Measurements from ENCODE around the gene ZFR.
"Not testable (repeated sequence)": the region's sequence is repeated elsewhere in the genome, so short reads cannot be mapped to it uniquely, and the experiment has no call there.

The ZFR gene

GRCh38 chr5:32403760-32404159, 40.8 kb downstream of the ZFR start:
- no peak for DNase-seq

DNA sequence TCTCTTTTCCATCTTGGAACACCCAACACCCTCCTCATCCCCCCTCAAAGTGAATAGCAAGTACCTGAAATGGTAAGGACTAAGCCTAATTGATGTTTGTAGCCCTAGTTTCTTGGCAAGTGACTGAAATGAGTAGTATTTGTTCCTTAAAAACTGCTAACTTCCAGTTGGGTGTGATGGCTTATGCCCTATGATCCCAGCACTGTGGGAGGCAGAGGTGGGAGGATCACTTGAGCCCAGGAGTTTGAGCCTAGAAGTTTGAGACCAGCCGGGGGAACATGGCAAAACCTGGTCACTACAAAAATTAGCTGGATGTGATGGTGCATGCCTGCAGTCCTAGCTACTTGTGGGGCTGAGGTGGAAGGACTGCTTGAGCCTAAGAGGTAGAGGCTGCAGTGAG, 44.1 kb downstream of the ZFR start:
- no peak for DNase-seq

DNA sequence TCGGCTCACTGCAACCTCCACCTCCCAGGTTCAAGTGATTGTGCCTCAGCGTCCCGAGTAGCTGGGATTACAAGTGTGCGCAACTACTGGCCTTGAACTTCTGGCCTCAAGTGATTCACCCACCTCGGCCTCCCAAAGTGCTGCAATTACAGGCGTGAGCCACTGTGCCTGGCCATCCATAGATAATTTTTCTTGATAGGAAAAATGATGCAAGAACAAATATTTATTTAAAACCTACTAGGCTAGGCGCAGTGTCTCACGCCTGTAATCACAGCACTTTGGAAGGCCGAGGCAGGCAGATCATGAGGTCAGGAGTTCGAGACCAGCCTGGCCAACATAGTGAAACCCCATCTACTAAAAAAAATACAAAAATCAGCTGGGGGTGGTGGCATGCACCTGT, 45.8 kb downstream of the ZFR start:
- not testable (repeated sequence) for DNase-seq

DNA sequence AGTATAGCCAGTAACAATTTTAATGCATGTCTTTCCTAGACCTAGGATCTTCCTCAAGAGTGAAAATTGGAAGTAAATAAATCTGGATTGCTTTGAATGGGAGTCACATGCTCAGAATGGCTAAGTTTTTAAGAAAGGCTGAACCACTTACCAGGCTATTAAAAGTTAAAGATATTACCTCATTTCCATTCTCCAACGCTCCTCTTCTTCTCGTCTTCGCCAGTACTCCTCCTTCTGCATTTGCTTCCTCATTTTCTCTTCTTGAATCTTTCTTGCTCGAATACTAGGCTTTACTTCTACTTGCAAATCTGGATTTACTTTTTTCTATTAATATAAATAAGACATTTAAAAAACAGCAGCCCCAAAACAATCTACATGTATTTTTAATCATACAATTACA, 49.6 kb downstream of the ZFR start:
- no peak for DNase-seq

DNA sequence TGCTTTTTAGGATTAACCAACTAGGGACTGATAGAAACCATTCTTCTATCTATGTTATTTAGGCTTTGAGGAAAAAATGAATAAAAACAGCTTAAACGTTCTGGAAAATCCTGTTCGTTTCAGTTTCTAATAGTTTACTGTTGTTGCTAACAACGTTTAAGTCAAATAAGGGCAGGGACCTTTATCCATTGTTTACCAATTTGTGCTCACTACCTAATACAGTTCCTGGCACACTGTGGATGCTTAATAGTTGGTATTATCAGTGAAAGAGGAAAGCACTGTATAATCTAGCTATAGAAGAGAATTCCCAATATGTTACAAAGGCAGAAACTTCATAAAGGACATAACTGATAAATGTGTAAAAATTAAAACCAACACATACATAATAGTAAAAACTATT, 52.5 kb downstream of the ZFR start:
- no peak for DNase-seq

DNA sequence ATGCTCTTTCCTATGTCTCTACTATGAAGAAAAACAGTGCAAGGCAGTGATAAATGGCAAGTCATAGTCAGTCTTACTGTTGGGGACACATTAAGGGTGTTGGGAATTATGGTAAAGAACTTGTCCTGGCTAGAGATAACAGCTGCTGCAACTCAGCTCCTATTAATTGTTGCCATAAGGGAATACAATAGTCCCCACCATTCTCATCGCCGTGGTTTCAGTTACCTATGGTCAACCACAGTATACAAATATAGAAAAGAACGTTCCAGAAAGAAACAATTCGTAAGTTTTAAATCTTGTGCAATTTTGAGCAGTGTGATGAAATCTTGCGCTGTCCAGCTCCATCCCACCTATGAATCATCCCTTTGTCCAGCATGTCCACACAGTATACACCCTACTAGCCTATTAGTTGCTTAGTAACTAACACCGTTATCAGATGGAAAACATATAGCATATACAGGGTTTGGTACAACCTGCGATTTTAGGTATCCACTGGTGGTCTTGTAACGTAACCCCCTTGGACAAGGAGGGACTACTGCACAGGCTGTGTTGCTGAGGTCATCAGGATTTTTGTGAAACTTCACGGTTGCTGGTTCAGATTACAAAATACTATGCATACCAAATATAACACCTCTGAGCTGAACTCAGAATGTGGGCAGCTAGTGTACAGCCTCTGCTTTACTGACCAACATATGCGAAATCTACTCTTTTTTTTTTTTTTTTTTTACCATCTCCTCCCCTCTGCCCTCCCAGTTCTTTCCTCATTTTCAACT, 53.5 kb downstream of the ZFR start:
- DNase-seq = no peak

DNA sequence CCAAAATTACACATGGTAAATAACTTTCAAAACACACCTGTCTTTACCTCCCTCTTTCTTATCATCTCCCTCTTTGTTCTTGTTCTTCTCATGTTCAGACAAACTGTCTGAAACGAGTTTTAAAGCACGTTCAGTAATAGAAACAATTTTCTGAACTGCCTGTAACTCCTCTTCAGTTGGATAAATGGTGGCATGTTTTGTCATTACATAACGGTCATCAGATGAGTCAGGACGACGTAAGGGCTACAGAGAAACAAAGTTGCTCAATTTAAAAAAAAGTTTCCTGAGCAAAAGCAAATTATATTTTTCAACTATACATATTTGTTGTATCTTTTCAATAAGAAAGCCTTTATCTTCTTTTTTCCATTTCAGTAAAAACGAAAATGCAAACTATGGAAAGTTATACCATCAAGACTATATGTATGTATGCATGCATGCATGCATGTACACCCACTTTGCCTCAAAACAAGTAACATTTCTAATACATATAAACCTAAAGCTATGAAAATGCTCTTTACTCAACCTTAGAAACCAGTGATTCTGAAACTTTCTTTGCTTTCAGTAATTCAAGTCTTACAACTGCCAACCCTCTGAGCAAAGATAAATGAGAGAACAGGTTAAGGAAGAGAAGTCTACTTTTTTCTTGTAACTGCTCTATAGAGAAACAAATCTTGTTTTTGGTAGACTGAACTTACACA, 56.0 kb downstream of the ZFR start:
- no peak for DNase-seq

DNA sequence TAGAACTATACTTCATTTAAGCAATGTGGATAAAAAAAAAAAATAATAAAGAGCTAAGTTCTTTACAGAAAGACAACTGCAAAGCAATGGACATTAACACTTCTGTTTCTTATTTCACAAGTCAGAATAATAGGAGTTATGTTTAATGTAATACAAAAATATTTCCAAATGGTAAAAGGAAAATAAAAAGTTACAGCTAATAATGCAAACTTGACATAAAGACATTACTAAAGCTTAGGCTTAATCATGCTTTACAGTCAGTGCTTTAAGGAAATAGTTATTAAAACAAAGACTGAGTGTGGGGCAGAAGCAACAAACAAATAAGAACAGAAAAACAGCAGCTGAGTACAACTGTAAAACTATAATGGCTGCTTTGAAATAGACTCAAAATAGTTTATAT, 56.7 kb downstream of the ZFR start:
- no peak for DNase-seq

DNA sequence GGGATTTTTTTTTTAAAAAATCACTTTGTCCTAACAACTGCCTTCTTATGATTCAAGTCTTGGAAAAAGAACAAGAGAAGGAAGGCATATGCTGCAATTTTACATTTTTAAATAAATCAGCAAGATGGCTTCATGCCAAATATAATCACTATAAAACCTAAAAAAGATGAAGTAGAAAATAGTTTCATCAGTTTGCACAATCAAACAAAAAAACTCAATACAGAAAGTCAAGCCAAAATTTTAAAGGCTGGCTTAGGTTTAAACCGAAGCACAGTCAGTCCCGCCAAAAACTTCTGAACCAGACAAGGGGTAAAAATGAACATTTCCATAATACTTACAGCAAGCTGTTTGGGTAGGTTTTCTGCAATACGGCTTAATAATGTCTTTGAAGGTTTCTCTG, 57.3 kb downstream of the ZFR start:
- DNase-seq = no peak

DNA sequence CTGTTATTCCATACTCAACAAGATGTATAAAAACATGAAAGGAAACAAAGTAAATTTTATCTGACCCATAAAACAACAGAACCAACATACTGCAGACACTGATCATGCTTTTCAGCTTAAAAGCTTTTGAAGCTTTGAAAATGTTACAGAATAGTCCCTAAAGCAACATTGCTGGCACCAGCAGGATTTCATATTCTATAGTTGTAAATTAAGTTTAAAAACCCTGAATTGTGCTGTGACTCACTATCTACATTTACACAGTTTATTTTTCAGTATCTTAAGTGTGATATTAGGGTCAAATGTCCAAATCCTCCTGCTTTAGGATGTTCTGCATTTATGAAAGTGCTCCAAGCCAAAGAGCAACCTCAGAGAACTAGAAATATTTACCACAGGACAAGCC, 59.9 kb downstream of the ZFR start:
- DNase-seq = no peak

DNA sequence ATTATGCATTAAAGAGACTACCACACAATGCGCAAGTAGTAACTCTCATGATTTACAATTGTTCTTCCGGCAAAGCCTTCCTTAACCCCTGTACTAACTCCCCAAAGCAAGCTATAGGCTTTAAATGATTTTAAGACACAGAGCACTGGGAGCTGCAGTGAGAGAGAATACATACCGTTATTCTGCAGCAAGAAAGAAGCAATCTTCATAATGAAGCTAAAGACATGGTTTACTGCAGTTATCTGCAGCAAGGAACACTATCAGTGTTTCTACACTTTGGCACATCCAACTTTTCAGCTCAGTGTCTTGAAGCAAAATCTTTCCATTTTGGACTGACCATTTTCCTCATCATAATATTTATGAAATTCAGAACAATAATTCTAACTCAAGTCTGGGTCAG, 61.0 kb downstream of the ZFR start:
- no peak for DNase-seq

GRCh38 chr5:32383065-32383464, 61.5 kb downstream of the ZFR start:
- no peak for DNase-seq

GRCh38 chr5:32379421-32379820, 65.1 kb downstream of the ZFR start:
- DNase-seq = no peak

DNA sequence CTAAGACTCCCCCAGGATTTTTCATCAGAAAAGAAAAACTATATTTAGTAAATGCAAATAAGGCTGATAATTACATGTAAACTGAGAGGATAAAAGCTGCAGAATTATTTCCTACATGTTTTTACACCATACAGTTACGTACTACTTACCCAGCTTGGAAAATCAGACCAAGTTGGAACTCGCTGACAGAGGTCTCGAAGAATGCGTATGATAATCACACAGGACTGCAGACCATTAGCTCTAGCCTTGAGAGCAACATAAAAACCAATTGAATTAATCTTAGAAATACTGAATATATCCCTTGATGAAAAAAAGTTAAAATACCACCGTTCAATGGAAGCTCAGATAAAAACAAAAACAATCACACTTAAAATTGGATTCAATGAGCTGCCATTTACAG, 65.6 kb downstream of the ZFR start:
- DNase-seq = no peak

DNA sequence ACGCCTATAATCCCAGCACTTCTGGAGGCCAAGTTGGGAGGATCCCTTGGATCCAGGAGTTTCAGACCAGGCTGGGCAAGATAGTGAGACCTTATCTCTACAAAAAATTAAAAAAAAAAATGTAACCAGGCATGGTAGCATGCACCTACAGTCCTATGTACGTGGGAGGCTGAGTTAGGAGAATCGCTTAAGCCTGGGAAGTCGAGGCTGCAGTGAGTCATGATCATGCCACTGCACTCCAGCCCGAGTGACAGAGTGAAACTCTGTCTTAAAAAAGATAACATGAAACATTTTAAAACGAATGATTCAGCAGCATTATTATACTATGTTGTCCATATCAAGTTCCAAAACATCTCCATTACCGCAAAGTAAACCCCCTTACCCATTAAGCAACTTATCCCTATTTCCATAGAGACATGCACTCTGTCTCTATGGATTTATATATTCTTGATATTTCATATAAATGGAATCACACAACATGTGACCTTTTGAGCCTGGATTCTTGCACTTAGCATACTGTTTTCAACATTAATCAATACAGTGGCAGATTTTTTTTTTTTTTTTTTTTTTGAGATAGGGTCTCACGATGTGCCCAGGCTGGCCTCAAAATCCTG, 74.9 kb downstream of the ZFR start:
- no peak for DNase-seq

DNA sequence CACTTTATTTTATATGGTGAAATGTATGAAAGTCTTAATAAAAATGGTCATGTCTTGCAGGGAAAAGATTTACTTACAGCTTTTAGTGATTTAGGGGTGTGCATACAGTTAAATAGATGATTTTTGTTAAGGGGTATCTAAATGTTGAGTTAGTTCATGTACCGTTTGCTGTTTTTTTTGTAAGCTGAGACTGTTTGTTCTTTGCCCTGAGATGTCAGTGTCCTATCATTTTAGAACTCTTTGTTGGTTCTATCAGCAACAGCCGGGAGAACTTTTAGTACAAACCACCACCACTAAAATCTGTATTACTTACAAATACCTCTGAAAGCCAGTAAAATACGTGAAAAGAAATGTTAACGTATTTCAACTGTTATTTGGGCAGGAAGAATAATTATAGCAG, 75.5 kb downstream of the ZFR start:
- no peak for DNase-seq

GRCh38 chr5:32367271-32367670, 77.3 kb downstream of the ZFR start:
- DNase-seq = not testable (repeated sequence)

DNA sequence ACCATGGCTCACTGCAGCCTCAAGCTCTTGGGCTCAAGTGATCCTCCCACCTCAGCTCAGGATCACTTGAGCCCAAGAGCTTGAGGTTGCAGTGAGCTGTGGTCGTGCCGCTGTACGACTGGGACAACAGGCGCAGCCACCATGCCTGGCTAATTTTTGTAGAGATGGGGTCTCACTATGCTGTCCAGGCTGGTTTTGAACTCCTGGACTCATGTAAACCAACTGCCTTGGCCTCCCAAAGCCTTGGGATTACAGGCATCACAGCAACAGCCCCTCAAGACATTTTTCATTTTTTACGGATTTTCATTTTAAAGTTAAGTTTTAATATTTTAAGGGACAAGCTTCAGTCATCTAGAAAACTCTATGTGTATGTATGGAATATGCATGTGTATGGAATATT, 78.9 kb downstream of the ZFR start:
- DNase-seq = no peak

DNA sequence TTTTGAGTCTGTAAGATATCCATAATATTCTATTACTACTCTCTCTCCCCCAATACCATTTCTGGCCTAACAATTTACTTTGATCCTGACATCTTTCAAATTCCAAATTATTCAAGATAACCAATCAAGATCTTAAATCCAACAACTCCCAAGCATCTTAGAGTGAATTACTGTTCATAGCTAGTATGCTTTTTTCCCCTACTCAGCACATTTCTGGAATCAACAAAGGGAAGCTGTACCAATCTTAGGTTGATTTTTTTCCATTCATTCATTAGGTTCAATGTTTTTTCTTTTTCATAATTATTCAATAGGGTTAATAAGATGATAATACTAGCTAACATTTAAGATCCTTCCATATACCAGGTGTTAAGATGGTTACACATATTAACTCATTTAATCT, 81.5 kb downstream of the ZFR start:
- DNase-seq = no peak

DNA sequence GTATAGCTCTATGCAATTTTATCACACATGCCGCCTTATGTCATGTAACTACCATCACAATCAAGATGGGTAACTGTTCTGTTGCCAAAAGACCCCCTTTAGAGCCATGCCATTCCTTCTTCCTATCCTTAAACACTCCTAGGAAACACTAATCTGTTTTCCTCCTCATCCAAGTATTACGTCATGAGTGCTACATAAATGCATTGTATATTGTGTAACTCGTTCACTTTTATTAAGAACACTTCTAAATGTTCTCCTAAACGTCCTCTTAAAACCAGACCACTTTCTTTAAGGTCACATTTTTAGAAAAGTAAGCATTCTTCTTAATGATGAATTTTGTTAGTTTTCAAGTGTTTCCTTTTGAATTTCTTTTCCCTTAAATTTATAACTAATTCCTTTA, 82.0 kb downstream of the ZFR start:
- DNase-seq = no peak

GRCh38 chr5:32360906-32361305, 83.6 kb downstream of the ZFR start:
- DNase-seq = no peak

GRCh38 chr5:32358611-32359010, 85.9 kb downstream of the ZFR start:
- no peak for DNase-seq

DNA sequence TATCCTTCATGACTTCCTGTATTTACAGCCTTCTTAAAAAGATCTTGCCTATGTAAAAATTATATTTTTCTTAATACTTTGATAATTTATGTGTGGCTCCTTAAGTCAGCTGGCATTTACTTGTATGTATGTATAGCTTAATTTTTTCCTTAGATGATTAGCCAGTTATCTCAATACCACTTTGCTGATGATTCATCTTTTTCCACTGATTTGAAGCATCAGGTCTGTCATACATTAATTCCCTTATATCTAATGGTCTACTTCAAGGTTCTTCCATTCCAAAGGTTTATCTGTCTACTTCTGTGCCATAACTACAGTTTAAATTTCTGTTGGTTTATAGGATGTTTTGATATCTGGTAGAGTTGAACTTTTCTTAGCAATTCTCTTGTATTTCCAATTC, 86.9 kb downstream of the ZFR start:
- DNase-seq = no peak

GRCh38 chr5:32355686-32356085, 88.9 kb downstream of the ZFR start:
- DNase-seq = no peak
